Head of caudate nucleus (tissue), 42 donors: Measurements from ENCODE around the gene PLCB1.
"Not testable (repeated sequence)": the region's sequence is repeated elsewhere in the genome, so short reads cannot be mapped to it uniquely, and the experiment has no call there.

ENCODE experiments used
- DNase-seq, 42 donors: peaks; one replicate each; pipeline versions ENCODE4 v3.0.0 to v3.0.0-alpha.2; 2020 to 2021; ENCODE audit warnings: mixed read lengths in 7 of 42
- intact Hi-C: fragments of 100-400 bp; cut with DNase I; formaldehyde crosslinking; loops from one replicate; pipeline ENCODE4 v1.15.0; 2022

Gene PLCB1

DNA sequence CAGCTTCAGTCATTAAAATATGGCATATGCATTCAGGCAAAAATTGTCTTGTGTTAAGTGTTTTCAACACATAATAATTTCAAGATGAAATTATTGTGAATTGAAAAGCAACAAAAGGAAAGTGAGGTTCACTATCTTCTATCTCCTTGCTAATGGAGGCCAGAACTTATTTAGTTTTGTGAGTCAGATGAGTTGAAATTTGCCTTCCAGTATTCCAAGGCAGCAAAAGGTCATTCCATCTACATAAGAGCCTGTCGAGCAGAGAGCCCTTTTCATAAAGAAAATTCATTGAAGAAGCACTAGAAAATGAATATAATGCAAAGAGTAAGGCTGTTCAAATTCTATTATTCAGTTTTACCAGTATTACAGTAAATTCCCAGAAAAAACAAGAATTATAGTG lies 274.3 kb downstream of the PLCB1 start:
- no peak for DNase-seq
- intact Hi-C loops = no loop called here

GRCh38 chr20:8408587-8409307 lies 276.7 kb downstream of the PLCB1 start:
- intact Hi-C loops = no loop called here

GRCh38 chr20:8413691-8414090 lies 281.6 kb downstream of the PLCB1 start:
- intact Hi-C loops = no loop called here
- DNase-seq = no peak

More at GRCh38 chr20:8408587-8409307, 276.7 kb downstream of the PLCB1 start:
- no peak for DNase-seq

GRCh38 chr20:8414586-8415274 lies 282.7 kb downstream of the PLCB1 start:
- intact Hi-C loops = no loop called here
- DNase-seq = peak in 2 of 42 donors; percentile 16 to 57

DNA sequence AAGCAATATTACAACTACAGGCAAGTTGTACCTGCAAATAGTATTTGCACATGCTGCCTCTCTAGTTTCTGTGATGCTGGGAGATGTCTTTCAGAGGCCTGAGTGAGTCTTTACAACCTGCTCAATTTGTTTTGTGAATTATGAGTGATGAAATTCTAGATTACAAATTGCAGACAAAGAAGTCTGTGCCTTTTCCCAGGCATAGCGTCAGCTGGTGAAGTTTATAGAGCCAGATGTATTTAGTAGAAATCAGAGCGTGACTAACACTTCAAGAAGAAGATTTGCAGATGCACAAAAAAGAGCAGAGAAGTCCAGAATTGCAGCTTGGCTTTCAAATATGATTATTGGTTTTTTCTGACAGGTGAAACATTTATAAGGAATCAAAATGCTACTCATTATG lies 289.9 kb downstream of the PLCB1 start:
- intact Hi-C loops = no loop called here
- no peak for DNase-seq

DNA sequence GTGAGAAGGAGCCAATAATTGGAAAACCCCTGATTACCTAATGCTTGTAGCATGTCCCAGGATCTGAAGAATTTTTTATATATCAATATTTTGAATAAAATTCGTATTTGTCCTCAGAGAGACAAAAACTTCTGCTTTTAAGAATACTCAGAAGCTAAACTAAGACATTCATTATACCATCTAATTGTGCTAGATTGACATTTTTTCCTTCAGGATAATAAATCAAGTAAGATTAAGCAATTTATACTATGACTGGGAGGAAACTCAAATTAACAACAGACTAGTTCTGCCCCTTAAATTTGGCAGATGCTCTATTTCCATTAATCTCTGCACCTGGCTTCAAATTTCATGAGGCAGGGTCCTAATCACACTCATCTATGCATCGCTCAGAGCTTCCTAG lies 291.4 kb downstream of the PLCB1 start:
- intact Hi-C loops = no loop called here
- no peak for DNase-seq

DNA sequence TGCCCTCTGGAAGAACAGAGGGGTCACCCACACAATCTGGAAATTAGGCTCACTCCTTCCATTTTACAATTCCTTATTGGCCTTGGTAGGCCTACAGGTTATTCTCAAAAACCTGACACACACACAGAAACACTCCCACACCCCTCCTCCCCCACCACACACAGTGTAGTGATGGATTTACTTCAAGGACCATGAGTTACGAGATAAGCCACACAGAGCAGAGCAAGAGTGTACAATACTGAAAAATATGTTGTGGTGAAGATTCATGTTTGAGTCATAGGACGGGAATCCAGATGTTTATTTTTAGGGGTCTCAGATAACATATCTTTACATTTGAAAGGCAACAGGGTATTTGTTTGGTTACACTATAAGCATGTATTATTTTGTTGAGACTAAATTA lies 291.9 kb downstream of the PLCB1 start:
- no peak for DNase-seq
- intact Hi-C loops = no loop called here

- no peak for DNase-seq
- intact Hi-C loops = no loop called here
Observed at GRCh38 chr20:8425016-8425415, 292.9 kb downstream of the PLCB1 start.

DNA sequence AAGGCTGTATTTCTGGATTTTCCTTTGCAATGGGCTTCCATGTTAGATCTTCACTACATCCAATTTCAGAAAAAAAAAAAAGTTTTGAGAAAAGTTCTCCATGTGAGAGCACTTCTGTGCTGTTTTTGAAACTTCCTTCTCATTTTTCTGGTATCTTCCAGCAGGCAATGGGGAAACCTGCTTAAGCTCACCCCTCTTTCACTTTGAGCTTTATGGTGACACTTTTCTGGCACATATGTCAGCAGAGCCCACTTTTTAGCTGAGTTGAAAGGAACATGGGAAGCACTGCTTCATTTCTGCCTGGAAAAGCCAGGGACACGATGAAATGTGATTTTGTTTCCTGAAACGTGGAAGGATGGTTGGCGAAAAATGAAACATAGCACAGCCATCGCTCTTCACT lies 293.7 kb downstream of the PLCB1 start:
- no peak for DNase-seq
- intact Hi-C loops = no loop called here

DNA sequence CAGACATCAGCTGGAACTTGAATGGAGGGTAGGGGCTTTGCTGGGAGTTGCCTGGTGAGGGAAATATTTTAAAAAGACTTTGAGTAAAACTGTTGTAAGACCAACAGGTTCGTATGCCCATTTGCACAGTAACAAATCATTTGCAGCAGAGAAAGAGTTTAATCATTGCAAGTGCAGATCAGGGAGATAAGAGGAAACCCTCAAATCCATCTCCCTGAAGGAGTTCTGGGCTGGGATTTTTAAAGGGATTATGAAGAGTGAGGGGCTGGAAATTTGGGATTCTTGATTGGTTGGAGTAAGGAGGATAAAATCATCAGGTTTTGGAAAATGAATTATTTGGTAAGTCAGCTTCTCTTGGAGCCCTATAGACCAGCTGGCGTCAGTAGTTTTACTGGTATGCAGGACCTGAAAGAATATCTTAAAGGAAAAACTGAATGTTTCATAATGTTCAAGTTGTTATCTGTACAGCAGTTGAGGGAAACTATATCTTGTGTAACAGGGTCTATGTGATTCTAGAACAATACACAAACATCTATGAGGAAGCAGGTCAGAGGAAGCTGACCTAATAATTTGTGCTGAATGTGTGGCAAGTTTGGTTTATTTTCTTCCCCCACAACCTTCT lies 295.5 kb downstream of the PLCB1 start:
- intact Hi-C loops = no loop called here
- DNase-seq = no peak

DNA sequence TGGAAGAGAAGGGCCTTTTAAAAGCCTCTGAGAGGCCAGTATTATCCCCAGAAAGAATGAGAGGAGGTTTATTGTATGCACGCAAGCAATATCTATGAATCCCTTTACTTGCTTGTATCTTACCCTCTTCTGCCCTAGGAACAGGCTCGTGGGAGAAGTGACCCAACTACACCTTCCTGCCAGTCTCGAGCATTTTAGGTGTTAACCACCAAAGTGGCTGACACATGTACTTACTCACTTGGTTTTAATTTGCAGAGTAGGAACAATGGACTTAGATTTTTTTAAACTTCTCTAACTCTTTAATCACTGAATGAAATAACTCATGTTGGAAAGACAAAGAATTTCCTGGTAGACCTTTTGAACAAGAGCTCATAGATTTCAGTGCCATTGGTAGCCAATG lies 296.9 kb downstream of the PLCB1 start:
- intact Hi-C loops = no loop called here
- DNase-seq = no peak

DNA sequence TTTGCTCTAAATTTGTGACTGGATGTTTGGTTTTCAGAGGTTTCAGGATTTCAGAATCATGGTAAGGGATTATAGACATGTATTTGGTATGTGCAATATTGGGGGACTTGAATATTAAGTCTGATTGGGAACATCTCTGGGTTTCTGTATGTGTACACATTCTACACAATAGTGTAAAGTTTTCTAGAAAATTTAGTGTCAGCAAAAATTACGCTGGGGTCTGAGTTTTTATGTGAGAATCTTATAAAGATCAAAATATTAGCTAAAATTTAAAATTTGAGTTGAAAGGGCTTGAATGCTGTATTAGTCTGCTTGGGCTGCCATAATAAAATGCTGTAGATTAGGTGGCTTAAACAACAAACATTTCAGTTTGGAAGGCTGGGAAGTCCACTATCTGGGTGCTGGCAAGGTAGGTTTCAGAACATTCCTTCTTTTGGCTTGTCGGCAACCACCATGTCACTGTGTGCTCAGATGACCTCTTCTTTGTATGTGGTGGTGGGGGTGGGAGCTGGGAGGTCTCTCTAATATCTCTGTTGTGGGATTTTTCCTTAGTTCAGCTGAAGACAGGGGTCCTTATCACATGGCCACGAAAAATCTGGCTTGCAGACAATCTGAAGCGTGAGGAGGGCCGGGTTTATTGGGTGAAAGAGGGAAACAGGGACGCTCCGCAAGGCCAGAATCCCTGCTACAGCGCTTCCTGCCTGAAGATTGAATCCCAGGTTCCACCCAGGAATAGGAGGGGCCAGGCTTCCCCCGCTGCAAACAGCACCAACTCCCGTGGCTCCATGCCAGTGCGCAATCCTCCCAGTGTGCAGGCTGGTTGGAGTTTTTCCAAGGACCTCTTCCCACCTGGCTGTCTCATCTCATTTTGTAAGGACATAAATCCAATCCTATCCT lies 299.7 kb downstream of the PLCB1 start:
- intact Hi-C loops = no loop called here
- DNase-seq = peak in 5 of 42 donors; percentile 10 to 48 (median 23)

DNA sequence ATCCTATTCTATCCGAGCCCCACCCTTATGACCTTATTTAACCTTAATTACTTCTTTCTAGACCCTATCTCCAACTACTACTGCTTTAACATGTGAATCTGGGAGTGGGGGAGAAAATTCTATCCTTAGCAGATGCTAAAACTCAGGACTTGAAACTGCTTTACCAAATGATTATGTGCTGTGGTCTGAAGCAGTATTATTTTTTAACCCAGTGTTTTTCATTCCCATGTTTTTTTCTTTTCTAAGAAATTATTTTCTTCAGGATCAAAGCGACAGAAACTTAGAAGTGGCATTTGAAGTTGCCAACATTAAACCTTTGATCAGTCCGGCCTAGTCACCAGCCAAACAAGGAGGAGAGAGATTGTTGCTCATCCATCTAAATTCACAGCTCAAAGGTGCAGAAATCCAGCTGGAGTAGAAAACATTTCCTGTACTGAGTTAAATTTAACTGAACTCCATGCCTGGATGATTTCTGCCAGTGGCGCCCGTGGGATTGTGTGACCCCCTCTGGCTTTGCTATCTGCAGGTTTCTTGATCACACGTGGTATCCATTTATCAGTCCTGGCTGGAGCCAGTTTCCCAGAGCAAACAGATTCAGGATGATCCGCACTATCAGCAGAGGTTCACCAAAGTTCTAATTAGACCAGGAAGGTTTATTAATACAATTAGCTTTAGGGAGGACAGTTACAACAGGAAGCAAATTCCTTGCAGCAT lies 300.5 kb downstream of the PLCB1 start:
- intact Hi-C loops = no loop called here
- no peak for DNase-seq

DNA sequence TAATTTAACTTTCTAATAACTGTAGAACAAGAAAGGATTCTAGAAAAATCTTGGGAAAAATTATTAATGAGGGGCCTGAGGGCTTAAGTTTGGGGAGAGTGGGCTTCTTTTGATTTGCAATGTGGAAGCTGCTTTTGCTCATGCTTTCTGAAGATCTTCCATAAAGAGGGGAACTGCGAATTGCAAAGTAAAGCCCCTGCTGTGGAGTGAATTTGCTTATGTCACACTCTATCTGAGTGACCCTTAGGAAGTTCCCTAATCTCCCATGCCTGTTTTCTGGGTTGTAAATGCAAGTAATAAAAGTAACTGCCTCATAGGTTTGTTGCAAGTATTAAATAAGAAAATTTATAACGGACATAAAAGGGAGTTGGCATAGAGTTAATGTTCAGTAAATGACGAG lies 301.2 kb downstream of the PLCB1 start:
- DNase-seq = no peak
- intact Hi-C loops = no loop called here

GRCh38 chr20:8434326-8434876 lies 302.3 kb downstream of the PLCB1 start:
- intact Hi-C loops = no loop called here
- DNase-seq = no peak

DNA sequence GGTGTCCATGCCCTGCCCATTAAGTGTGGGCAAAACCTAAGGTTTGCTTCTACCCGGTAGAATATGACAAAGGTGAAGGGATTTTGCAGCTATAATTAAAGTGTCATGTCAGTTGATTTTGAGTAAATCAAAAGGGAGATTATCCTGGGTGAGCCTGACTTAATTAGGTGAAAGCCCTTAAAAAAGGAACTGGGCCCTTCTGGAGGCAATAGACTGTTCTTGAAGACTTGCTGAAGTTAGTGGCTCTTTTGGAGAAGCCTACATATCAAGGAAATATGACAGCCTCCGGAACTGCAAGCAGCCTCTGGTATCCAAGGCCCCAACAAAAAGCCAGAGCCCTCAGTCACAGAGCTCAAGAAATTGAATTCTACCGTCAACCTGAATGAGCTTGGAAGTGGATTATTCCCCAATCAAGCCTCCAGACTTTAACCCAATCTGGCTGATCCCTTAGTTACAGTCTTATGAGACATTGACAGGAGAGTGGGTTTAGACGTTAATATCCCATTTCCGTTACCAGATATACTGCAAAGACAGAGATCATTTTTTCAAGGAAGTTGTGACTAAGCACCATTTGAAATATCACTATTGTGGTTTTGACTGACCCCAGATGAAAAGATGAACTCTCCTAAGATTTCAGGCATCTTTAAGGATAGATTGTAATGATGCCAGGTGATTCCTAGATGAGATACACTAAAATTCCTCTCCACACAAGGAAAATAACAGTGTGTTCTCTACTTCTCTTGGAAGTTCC lies 303.4 kb downstream of the PLCB1 start:
- no peak for DNase-seq
- intact Hi-C loops = no loop called here

DNA sequence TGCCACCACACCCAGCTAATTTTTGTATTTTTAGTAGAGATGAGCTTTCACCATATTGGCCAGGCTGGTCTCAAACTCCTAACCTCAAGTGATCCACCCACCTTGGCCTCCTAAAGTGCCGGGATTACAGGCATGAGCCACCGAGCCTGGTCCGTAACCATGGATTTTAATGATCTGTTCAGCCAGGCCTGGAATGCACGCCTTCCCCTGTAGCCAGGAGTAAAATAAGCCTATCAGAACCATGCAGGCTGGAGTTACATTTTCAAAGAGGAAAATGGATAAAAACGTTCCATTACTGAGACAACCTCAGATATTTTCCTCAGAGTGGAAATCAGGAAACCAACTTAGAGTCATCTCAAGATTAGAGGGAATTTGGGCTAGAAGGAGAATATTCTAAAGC lies 304.9 kb downstream of the PLCB1 start:
- DNase-seq, intact Hi-C loops: not testable (repeated sequence)

DNA sequence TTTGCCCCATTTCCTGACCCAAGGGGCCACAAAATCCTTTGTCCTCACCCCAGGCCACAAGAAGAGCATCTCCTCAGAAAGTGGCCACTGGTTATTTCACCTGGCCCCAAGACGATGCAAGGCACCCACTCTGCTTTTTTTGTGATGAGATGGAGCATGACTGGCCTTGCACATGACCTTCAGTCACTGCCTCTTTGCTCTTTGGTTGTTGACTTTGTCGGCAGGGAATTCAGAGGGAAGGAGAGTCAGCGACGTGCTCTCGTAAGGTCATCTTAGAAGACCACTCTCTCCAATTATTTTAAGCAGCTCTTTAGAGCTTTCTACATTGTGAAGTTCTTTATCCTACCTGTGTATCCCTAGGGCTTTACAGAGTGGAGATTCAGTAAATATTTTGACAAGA lies 306.7 kb downstream of the PLCB1 start:
- DNase-seq = no peak
- intact Hi-C loops = no loop called here
